HG02588 (cell line): ENCODE results near the gene SLC2A6.

Experiments
- ATAC-seq: cut with Tn5 transposase; IDR thresholded peaks from one replicate; pipeline ENCODE4 v1.9.1; 2021; ENCODE audit warnings: mild to moderate bottlenecking, moderate library complexity; ENCODE audit not compliant: unreplicated experiment

Gene SLC2A6

DNA sequence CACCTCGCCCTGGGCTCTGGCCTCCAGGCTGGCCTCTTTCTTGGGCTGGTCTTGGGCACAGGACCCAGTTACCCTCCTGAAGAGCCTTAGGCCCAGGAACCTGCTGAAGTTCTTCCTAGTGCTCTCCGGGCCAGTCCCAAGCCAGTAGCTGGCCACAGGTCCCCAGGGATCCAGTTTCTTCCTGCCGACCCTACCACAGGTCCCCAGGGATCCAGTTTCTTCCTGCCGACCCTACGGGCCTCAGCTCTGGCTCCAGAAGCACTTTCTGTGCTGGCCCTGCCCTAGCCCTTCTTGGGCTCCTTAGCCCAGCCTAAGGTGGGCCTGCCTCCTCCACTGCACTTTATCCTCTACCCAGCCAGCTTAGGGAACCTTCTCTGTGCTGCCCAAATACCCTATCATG, 37.3 kb downstream of the SLC2A6 start:
- no peak for ATAC-seq

DNA sequence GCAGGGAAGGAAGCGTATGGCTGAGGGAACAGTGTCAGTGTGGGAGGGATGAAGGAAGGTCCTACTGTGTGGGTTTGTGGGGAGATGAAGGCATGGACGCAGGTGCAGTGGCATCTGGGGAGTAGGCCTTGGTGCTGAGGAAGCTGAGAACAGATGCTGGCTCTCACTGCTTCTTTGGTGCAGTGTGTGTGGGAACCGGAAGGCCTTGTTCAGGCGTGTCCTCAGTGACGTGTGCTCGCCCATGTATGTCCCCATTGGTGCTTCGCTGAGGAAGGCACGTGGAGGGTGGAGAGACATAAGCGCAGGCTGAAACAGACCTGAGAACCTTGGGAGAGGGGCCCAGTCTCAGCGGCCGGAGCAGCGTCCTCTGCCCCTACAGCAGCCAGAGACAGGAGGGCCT, 38.0 kb downstream of the SLC2A6 start:
- no peak for ATAC-seq

DNA sequence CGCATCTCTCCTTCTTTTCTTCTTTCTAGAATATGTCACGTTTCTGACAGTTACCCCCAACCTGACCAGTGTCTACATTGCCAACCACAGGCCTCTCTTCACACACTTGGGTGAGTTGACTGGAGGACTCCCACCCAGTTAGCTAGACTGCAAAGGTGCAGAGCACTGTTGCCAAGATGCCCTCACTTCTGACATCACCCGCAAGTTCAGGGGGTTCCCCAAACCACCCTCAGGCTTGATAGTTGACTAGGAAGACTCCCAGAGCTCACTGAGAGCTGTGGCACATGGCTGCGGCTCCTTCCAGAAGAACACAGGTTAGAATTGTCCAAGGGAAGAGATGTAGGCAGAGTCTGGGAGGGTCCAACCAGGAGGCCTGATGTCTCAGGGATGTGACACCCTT, 39.6 kb downstream of the SLC2A6 start:
- ATAC-seq: no peak

DNA sequence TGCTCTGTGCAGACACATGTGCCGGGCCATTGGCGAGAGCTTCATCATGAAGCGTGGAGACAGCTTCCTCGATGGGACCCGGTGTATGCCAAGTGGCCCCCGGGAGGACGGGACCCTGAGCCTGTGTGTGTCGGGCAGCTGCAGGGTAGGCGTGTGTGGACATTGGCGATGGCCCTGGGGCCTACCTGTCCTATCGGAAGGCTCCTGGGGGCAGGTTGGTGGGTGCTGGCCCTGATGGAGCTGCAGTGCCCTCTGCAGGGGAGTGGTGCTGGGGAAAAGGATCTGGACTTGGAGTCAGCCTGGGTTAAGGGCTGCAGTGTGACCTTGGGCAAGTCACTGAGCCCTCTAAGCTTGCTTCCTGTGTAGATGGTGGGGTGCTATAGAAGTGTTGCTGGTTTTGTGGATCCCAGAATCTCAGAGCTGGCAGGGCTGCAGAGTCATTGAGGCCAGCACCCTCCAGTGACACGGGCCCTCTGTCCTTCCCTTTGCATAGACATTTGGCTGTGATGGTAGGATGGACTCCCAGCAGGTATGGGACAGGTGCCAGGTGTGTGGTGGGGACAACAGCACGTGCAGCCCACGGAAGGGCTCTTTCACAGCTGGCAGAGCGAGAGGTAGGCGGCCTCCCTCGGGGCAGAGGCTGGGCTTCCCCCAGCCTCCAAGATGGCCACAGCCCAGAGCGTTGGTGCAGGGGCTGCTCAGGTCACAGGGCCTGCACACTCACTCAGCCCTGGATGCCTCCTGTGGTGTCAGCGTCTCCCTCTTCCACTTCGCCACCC, 41.0 kb downstream of the SLC2A6 start:
- ATAC-seq: no peak

DNA sequence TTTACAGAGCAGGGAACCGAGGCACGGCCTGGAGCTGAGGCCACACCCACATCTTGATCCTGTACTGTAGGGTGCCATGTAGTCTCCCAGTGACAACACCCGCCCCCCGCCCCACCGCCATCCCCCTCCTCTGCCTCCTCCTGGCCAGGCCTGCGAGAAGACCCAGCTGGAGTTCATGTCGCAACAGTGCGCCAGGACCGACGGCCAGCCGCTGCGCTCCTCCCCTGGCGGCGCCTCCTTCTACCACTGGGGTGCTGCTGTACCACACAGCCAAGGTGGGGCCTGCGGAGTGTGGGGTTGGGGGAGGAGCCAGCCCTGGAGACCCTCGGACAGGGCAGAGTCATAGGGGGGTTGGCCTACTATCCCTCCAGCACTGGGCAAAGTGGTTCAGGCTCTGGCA, 42.2 kb downstream of the SLC2A6 start:
- ATAC-seq: no peak

DNA sequence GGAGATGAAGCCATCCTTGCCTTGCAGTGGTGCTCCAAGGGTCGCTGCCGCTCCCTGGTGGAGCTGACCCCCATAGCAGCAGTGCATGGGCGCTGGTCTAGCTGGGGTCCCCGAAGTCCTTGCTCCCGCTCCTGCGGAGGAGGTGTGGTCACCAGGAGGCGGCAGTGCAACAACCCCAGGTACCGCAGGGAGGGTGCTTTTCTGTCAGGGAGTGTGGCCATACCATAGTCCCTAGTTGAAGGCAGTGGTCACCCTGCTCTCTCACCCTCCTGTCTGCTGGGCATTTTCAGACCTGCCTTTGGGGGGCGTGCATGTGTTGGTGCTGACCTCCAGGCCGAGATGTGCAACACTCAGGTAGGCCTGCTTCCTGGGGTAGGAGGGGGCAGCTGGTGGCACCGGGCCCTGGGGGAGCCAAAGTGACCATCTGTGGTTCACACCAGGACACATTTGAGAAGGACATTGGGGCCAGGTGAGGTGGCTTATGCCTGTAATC, 45.5 kb downstream of the SLC2A6 start:
- ATAC-seq: no peak

DNA sequence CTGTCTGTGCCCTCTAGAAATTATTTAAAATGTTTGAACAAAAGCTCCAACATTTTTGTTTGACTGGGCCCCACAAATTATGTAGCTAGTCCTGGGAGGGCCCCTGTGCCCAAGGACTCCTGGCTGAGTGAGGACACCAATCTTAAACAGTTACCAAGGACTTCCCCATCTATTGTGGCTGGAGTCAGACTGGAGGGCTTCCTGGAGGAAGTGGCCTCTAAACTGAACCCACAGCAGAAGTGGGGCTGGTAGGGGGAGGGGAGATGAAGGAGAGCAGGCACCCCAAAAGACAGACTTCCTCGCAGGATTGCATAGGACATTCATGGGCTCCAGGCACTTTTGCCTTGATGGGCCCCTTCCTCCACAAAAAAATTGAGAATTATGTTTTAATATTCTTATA, 48.7 kb downstream of the SLC2A6 start:
- ATAC-seq: no peak

DNA sequence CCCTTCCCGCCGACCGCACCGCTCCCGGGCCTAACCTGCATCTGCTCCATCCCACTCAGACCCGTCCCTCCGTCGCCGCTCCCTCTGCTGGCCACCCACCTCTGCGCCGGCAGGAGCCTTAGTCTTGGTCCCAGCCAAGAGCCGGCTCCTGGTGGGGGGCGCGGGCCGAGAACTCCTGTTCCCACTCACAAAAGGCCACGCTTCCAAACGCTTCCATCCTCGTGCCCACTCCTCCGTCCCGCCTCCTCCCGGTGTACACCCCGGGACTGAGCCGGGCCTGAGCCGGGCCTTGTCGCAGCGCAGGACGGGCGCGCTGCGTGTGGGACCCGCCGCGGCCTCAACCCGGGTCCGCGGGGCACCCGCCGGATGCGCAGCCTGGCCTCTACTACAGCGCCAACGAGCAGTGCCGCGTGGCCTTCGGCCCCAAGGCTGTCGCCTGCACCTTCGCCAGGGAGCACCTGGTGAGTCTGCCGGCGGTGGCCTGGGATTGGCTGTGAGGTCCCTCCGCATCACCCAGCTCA, 49.2 kb downstream of the SLC2A6 start:
- no peak for ATAC-seq

DNA sequence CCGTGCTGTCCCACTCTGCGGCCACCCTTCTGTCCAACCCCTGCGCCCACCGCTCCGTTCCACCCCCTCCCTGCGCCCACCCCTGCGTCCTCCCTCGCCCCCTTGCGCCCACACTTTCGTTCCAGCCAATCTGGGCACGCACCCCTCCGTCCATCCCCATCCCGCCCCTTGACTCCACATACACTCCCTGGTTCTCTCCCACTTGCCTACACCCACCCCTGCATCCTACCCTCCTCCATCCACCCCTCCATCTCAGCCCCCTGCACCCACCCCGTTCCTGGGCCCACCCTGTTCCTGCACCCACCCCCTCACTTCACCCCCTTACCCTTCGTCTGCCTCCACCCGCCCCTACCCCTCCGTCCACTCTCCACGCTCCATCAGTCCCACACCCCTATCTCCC, 49.7 kb downstream of the SLC2A6 start:
- ATAC-seq: no peak

DNA sequence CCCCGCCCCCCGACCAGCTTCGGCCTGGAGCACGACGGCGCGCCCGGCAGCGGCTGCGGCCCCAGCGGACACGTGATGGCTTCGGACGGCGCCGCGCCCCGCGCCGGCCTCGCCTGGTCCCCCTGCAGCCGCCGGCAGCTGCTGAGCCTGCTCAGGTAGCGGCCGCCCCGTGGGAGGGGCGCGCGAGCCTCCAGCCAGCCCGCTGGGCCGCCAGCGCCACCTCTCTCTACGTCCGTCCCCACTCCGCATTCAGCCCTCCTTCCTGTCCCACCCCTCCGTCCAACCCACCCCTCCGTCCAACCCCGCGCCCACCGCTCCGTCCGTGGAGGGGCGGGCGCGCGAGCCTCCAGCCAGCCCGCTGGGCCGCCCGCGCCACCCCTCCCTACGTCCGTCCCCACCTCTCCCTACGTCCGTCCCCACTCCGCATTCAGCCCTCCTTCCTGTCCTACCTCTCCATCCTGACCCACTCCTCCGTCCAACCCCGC, 50.2 kb downstream of the SLC2A6 start:
- ATAC-seq: no peak

DNA sequence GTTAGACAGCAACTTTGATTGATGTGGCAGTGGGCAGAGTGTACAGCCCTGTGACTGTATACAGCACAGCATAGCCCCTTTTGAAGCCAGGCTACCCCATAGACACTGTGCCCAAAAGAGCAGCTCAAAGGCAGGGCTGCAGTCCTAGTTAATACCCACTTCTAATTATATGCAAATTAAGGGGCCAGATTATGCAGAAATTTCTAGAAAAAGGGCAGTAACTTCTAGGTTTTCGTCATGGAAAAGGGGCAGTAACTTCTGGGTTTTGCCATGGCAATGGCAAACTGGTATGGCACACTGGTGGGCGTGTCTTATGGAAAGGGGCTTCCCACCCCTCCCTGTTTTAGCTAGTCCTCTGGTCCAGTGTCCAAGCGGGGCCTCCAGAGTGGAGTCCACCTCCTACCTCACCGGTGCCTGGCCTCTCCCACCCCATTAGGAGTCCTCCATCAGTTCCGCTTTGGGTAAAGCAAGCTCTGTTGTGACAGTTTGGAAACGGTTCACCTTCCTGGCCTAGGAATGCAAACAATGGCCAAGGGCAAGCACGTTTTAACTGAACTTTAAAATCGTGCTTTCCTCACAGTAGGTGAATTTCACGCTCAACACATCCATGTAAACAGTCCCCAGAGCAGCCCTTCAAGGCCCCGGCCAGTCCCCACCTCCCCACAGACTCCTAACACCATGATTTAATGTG, 51.1 kb downstream of the SLC2A6 start:
- ATAC-seq: no peak

DNA sequence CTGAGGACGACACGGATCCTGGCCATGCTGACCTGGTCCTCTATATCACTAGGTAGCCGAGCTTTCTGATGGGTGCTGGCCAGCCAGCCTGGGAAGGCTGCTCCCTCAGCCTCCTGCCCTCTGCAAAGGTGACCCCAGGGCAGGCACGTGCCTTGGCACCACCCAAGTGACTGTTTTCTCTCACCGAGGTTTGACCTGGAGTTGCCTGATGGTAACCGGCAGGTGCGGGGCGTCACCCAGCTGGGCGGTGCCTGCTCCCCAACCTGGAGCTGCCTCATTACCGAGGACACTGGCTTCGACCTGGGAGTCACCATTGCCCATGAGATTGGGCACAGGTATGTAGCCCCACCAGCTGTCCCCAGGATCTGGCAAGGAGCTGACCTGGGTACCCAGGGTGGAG, 52.9 kb downstream of the SLC2A6 start:
- ATAC-seq: no peak

DNA sequence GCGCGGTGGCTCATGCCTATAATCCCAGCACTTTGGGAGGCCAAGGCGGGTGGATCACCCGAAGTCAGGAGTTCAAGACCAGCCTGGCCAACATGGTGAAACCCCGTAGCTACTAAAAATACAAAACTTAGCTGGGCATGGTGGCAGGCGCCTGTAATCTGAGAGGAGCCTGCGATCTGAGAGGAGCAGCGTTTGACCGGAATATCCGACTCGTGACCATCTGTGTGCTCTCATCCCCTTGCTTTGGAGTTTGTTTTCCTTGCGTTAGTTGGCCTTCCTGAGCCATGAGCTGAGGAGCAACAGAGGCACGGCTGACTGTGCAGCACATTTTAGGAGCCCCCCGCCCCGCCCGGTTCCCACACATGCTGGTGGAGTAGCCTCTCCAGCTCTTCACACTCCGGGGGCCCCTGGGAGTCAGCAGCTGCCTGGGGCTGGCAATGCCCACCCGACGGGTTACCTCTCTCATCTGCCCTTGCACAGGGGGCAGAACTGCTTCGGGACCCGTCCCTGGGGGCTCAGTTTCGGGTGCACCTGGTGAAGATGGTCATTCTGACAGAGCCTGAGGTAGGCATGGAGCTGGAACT, 53.8 kb downstream of the SLC2A6 start:
- no peak for ATAC-seq

DNA sequence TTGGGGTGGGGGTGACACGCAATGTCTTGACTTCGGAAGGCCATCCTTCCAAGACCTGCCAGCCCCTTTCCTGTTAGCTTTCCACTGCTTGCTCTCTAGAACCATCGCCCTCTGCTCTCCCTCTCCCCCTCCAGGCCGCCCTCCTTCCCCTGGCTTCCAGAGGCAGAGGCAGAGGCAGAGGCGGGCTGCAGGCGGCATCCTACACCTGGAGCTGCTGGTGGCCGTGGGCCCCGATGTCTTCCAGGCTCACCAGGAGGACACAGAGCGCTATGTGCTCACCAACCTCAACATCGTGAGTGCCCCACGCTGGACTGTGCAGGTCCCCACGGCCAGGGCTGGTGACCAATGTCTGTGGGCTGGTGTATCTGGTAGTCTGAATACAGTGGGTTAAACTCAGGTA, 54.7 kb downstream of the SLC2A6 start:
- no peak for ATAC-seq

DNA sequence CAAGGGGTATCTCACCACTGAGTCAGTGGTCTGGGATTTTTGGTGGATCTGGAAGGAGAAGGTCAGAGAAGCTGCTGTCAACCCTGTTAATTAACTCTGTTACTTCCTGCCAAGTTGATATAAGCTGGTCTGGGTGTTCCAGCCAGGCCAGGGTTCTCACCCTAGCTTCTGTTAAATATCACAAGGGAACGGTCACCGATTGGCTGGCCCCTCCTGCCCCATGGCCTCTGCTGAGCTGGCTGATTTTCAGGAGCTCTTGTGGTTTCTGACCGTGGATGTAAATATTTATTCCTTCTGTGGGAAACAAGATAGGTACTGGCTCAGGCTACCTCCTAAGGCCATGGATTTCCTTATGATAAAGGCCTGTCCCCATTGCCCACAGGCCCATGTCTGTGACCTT, 55.7 kb downstream of the SLC2A6 start:
- no peak for ATAC-seq

DNA sequence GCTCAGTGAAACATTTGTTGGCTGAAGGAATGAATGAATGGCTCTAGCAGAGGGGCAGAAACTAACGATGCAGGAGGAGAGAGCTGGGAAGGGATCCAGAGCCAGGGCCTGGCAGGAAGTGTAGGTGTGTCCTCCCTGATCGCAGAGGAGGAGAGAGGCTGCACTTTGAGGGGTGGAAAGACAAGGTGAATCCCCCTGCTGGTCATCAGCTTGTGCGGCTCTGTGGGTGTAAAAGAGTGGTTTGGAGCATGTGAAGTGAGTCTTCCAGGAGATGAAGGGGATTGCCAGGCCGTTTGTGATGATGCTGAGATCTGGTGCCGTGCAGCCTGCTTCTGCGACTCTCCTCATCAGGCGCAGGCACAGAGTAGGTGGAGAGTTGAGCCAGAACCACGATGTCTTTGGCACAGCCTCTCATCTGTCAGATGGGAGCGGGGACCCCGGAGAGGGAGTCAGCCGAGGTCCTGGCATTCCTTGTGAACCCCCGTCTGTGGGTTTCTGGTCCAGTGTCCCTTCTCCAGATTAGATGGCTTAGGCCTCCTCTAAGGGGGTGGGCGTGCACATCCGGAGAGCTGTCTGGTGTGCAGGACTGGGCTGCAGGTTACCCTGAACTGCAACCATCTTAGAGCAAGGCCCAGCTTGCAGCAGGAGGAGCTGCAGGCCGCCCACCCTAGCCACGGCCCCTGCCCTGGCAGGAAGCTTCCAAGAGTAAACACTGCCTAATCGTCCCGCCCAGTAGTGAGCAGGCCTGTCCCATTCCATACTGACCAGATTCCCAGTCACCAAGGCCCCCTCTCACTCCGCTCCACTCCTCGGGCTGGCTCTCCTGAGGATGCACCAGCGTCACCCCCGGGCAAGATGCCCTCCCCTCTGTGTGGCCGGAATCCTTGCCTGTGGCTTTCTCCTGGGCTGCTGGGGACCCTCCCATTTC, 57.0 kb downstream of the SLC2A6 start, which contains the start of gene ADAMTS13:
Gene ADAMTS13 (plus strand): TSS at position 753 of the 928 bp plus-strand sequence. CDS start 77 bp downstream, at position 830.
- no peak for ATAC-seq
